GM20000 (cell line): Measurements from ENCODE around the gene OBSCN.

Experiments used
- DNase-seq: peaks from one replicate; pipeline ENCODE4 v3.0.0; 2012; ENCODE audit warnings: low spot score
- TF ChIP-seq, protein P1 (sequence below): IDR thresholded peaks from 2 replicates; pipeline ENCODE4 v1.5.1; 2012; ENCODE audit warnings: mild to moderate bottlenecking, control low read depth; ENCODE audit errors: extremely low read depth, missing control alignments

The OBSCN gene

DNA sequence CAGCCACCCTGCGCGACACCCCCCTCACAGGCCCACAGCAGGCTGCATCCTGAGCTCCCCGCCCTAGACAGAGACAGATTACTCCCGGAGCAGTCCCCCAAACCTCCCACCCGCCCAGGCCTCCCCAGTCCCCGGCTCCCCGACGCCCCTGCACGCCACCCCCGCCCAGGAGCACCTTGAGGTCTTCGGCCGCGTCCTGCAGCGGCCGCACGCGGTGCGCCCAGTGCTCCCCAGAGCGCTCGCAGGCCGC, 198.1 kb downstream of the OBSCN start:
- TF ChIP-seq, protein P1, sequence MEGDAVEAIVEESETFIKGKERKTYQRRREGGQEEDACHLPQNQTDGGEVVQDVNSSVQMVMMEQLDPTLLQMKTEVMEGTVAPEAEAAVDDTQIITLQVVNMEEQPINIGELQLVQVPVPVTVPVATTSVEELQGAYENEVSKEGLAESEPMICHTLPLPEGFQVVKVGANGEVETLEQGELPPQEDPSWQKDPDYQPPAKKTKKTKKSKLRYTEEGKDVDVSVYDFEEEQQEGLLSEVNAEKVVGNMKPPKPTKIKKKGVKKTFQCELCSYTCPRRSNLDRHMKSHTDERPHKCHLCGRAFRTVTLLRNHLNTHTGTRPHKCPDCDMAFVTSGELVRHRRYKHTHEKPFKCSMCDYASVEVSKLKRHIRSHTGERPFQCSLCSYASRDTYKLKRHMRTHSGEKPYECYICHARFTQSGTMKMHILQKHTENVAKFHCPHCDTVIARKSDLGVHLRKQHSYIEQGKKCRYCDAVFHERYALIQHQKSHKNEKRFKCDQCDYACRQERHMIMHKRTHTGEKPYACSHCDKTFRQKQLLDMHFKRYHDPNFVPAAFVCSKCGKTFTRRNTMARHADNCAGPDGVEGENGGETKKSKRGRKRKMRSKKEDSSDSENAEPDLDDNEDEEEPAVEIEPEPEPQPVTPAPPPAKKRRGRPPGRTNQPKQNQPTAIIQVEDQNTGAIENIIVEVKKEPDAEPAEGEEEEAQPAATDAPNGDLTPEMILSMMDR: no peak
- DNase-seq: no peak

DNA sequence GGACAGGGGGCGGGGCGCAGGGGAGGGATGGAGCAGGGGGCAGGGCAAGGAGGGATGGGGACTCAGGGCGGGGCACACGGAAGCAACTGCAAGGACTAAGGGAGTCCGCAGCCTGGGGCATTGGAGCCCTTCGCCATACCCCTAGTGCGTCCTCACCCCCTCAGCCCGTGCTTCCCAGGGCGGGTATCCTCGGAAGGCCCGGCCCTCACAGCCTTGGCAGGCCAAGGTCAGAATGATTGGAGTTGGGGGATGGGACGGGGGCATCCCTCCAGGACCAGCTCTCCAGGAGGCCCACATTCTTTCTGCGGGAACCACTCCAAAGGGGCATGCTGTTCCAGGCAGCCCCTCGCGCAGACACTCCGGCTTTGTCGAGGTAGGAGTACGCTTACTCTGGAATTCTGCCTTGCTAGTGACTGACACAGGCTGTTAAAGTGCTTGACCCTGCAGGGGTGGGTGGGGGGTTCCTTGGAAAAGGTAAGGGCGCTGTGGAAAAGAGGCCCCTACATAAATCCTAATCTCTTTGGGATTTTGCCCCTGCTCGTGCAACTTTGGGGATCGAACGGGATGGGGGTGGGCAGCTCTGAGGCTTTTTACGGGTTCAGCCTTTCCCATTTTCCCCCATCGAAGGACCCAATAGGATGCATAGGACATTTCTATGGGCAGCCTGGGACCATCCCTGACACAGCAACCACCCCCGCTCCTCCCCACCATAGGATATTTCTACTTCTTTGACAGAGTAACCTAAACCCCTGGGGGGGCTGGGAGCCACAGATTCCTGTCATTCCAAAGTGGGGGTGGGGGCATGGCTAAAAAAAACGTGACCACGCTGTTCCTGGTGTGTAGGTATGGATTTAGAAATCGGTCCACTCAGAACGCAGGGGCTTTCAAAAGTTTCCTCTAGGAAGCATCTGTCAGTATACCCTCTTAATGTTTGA, 199.5 kb downstream of the OBSCN start:
- DNase-seq: no peak
- TF ChIP-seq, protein P1: no peak

DNA sequence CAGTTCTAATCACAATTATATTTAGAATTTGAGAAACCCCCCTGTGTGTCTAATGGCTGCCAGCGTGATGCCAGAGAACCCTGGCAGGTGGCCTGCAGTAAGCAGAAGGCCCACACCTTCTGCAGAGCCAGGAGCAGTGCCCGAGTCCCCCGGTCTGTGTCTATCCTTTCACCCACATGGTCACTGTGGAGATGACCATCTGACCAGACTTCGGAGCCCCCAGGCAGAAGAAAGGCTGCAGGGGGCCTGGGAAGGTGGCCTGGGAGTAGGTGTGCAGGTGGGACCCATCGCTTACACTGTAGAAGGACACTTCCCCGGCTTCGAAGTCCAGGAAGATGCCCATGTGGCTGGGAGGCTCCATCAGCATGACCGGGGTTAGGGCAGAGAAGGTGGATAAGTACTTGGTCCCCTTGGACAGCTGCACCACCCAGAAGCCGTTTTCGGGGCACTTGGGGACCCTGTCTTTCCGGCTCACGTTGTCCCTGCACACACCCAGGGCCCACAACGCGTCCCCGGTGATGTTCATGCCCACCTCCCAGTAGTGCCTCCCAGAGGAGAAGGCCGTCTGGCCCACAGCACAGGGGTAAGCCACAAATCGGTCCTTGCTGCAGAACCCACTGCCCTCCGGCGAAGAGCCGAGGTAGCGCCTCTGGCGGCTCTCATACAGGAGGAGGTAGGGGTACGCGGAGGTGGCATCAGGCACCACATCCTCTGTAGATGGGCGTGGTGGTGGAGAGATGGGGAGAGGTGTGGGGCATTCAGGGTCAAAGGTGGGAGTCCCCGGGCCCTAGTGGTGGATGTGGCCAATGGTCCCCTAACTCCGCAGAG, 200.4 kb downstream of the OBSCN start:
- TF ChIP-seq, protein P1: no peak
- no peak for DNase-seq

DNA sequence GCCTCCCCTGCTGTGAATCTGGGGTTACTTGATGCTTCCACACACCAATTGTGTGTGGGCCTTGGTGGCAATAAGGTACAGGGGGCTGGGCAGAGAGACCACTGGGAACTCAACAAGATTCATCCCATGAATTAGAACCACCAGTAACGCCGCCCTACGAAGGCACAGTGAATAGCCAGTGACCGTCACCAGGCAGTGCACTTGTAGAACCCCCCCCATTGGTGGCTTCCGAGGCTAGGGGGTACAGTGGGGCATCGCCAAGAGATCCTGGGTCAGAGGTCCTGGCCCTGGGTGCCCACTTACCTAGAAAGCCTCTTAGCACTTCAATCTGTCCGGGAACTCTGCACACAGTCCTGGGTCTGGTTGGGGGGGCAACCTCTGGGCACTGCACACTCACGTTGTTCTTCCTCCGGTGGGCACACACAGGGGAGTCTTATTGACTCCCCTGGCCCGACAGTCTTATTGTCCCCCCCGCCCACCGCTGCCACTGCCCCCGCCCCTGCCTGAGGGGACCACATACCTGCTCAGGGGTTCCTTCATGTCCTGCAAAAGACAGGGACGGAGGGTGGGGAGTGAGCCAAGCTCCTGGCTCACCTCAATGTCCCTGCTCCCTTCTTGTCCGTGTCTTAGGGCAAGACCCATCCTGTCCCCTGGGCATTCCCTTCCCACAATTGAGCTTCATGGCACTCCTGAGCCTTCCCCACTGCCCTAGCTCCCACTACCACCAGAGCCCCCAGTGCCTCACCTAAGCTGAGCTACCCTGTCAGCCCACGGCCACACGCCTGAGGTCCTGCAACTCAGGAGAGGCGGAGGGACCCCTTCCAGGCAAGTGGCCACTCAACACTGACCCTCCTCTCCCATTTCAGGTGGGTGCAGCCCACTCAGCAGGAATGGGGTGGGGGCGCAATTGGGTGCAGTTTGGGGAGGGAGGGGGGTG, 201.3 kb downstream of the OBSCN start:
- TF ChIP-seq, protein P1: no peak
- DNase-seq: no peak

DNA sequence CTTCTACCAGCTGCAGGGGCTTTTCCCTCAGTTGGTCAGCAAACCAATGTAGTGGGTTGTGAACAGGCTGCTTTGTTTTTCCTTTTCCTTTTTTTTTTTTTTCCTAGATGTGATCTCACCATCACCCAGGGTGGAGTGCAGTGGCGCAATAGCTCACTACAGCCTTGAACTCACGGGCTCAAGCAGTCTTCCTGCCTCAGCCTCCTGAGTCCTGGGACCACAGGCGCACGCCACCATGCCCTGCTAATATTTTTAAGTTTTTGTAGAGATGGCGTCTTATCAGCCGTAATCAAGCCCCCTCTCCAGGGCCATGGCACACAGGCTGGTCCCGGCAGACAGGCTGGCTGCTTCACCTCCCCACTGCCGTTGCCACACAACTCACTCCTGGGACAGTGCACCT, 202.2 kb downstream of the OBSCN start:
- TF ChIP-seq, protein P1: no peak
- no peak for DNase-seq

DNA sequence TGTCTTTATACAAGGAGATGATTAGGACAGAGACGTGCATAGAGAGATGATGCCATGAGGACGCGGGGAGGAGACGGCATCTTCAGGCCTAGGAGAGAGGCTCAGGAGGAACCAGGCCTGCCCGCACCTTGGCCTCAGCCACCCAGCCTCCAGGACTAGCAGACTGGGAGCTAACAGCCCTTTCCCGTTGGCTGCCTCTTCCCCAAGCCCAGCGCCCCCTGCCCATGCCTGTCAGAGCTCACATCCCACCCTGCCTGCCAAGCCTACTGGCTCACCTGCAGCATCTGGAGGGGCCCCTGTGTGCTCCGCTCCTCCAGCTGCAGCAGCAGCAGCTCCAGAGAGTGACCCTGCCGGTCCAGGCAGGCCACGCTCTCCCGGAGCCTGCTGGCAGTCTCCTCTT, 202.8 kb downstream of the OBSCN start:
- TF ChIP-seq, protein P1: no peak
- no peak for DNase-seq

DNA sequence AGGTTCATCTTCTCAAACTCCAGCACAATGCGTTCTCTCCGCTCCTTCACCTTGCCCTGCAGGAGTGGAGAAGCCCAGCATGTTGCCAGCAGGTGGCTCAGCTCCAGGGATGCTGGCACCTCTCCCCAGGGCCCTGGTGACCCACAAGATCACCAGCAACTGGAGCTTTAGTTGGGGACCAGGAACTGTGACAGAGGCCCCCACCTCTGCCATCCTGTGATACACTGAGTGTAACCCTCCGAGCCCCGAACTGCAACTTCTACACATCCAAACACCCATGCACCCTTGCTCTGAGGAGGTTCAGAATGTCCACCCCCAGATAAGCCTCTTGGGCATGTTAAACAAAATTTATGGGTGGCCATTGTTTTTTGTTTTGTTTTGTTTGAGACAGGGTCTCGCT, 203.3 kb downstream of the OBSCN start:
- TF ChIP-seq, protein P1: no peak

More for the DNA sequence above, 203.3 kb downstream of the OBSCN start:
- no peak for DNase-seq
